Effector CD8-positive, alpha-beta T cell (primary cell): Measurements from ENCODE around the gene TAF4.
"Not testable (repeated sequence)": the region's sequence is repeated elsewhere in the genome, so short reads cannot be mapped to it uniquely, and the experiment has no call there.

Experiments
- DNase-seq: peaks from one replicate; lab custom pipeline; 2025; lab: John Stamatoyannopoulos, UW

TAF4 gene

GRCh38 chr20:62073323-62073722, 7.6 kb upstream of the TAF4 start:
- DNase-seq: no peak

- not testable (repeated sequence) for DNase-seq
Observed at GRCh38 chr20:62071669-62072430, 6.2 kb upstream of the TAF4 start.

DNA sequence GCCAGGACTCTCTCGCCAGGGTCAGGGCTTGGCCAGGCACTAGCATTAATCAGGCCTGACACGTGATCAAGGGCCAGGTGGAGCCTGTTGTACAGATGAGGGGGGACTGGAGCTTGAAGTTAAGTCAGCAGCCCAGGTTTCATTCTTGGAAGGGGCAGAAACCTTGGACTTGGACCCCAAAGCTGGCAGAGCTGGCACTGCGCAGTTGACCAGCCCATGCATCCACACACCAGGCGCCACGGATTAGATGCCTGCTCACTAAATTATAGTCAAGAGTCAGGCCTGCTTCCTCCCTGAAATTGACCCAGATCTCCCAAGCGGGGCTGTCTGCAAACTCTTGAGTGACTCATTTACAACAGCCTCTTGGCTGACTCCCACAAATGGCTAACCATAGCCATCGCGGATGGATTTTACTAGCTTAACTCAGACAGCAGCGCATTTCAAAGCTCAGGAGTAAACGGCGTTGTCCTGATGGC, 4.1 kb upstream of the TAF4 start:
- no peak for DNase-seq

DNA sequence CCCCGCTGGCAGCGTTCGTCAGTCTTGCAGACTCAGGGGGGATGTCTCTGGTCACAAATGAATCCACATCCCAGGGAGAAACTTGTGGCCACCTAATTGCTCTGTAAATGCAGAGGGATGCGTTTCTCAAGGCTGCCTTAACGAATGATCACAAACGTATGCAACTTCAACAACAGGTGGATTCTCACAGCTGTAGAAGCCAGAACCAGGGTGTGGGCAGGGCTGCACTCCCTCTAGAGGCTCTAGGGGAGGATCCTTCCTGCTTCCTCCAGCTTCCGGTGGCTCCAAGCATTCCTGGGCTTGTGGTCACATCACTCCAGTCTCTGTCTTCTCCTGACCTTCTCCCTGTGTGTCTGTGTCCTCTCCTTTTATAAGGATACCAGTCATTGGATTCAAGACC, 3.3 kb upstream of the TAF4 start:
- no peak for DNase-seq

DNA sequence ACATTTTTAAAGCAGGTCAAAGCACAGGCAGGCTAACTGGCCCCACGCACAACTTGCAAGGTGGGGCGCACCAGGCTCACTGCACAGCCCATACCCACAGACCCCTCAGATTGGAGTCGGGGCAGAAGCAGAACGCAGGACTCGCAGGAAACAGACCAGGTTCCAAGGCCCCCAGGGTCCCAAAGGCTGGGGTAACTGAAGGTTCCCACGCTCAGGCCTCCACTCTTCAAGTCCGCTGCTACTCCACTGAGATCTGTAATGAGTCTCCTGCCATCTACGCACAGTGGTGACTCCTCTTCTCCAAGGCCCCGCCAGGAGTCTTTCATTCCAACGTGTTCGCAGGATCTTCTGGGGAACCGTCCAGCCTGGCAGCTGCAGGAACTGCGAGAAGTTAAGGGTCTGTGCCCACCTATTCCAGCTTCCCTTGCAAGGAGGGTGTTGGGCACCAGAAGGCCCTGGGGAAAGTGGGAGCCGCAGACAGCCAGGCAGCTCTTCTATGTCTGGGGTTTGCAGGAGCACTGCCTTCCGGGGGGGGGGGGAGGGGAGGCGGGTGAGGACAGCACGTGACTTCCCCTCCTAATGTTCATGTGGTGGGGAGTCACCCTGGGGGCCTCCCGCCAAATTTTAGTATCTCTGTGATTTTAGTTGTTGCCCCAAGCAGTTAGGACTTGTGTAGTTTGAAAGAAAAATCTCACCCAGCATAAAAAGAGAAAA, 2.0 kb upstream of the TAF4 start:
- DNase-seq: peak; percentile 15

GRCh38 chr20:62066983-62067433, 1.3 kb upstream of the TAF4 start:
- peak; percentile 13 for DNase-seq

- DNase-seq: peak; percentile 44
Observed at GRCh38 chr20:62066339-62066982, 780 bp upstream of the TAF4 start.

- DNase-seq: no peak
Observed at GRCh38 chr20:62064770-62065673, 659 bp downstream of the TAF4 start.

GRCh38 chr20:62063981-62064769, 1.5 kb downstream of the TAF4 start:
- DNase-seq: no peak

GRCh38 chr20:62063315-62063980, 2.2 kb downstream of the TAF4 start:
- DNase-seq: no peak

DNA sequence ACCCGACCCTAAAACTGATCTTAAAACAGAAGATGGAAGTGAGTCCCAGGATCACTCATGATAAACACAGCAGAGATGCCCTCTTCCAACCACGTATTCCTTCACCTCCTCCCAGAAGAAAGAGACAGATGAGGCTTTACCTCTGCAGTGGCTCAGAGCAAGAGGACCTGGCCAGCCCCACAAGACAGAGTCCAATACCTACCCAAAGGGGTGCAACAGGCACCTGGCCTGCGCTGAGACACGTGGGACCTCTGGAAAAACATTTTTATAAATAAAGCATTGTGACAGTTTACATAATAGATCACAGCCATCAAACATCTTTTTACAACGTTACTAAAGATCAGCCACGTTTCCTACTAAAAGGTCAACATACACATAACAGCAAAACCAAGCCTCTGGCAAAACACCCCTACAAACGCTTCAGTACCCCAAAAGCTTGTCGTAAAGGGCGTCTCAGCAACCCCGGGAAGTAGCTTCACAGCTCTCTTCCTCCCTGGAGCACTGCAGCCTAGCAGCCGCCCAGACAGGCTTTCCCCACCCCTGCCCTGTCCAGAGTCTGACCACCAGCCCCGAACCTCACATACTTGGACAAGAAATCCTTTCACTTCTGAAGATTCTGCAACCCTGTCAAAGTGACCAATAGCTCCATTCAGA, 2.9 kb downstream of the TAF4 start:
- no peak for DNase-seq

DNA sequence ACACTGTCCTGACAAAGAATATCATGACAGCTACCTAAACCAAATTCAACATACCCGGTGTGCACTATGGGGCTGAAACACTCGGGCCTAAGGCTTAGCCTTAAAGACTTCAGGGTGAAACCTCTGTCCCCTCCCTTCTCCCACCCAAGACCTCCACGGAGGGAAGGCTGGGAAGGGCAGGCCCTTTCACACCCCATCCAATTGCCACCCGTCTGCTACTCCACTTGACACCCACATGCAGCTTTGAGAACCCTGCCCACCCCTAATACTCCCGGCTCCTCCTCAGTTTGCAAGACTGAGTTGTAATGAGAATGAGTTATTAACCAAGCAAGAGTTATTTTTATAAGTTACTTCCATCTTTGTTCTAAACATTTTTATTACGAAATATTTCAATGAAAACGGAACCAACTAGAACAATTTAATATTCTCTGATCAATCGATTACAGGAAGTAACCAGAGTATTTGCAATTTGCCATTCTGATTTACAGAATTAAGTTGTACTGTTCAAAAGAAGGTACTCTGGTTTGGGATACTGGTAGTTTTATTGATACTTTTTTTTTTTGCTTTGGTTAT, 3.7 kb downstream of the TAF4 start:
- no peak for DNase-seq

DNA sequence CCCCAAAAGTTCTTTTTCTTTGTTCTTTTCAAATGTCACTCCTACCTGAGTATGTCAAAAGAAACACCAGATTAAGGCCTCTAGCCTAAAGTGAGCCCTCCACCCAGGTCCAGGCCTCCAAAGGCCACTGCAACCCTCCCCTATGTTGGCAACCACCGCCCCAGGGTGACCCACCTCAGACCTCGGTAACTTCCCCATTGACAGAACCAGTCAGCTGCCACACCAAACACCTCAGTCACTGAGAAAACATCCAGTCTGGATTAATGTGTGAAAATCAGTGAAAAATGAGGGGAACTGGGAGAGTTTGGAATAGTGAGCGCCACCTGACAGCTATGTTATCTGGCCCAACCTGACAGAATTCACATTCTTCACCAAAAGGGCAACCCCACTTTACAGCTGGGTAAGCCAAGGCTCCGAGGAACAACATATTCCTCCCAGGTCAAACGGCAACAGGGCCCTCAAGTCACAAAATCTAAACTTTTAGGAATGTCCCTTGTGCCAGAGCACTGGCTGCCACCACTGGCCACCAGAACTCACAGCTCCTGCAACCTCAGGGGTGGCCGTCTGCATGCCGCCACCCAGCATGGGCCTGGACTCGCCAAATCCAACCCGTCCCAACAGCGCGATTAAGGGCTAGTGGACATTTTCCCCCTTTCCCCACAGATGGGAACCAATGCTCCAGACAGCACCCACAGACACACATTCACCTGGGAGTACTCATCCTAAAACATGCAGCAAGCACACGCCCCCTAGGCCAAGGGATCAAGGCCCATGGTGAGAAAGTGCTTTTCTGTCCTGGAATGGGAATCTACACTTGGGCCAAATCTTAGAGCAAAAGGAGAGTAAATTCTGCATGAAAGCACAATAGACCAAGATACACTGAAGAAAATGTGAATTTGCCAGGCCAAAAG, 4.8 kb downstream of the TAF4 start:
- DNase-seq: no peak

- no peak for DNase-seq
Observed at GRCh38 chr20:62059920-62060630, 5.6 kb downstream of the TAF4 start.

- DNase-seq: no peak
Observed at GRCh38 chr20:62059401-62059800, 6.3 kb downstream of the TAF4 start.

GRCh38 chr20:62058941-62059340, 6.7 kb downstream of the TAF4 start:
- no peak for DNase-seq

DNA sequence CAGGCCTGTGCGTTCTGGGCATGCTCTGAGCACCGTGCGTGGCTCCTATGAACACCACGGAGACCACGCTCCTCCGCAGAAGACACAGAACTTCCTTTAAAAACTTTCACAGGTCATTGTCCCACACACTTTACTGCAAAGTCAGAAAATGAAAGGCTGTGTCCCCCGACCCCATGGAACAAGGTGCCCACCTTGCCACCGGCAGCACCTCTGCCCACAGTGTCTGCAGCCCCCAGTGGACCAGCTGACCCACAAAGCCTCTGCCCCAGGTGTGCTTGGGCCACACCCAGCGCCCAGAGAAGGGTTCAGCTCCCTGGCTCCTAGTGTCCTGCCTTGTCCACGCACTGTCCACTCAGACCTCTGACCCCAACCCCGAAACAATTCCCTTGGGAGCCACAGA, 8.7 kb downstream of the TAF4 start:
- no peak for DNase-seq

DNA sequence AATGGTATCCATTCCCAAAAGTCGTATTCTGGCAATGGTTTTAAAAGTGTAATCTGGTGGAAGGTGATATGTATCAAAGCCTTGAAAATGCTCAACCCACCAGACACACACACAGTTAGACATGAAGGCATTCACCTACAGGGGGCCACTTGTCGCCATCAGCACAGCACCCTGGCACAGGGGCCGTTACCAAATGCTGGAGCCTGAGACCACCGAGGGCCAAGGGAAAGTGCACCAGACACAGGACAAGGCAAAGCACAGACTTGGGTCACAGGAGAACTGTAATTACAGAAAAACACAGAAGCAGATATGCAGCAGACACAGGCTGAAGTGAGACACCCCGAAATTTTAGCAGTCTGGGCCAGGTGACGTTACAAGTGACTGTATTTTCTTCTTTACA, 9.3 kb downstream of the TAF4 start:
- no peak for DNase-seq
